Spleen (tissue), 11 donors: ENCODE data around the gene EHBP1L1. TPM values are rescaled to one million over a fixed set of nuclear protein-coding genes. Genes with fewer than 3 reads are reported as not detected.

ENCODE experiments used
- DNase-seq: peaks from one replicate; pipeline ENCODE4 v3.0.0-alpha.2; 2020
- H3K27ac ChIP-seq, 8 donors: fragments of 200-600 bp; sonication (generic) in 7 of 8; 1 replicate in 4 of 8; 2 replicates in 4 of 8; pipeline versions ENCODE4 v1.5.0 to v1.8.0; 2016 to 2021; ENCODE audit warnings: inconsistent platforms in 4 of 8, mild to moderate bottlenecking in 4 of 8, moderate library complexity in 1 of 8
- H3K27me3 ChIP-seq, 7 donors: fragments of 200-600 bp; sonication (generic) in 6 of 7; replicated peaks in 1 of 7; 1 replicate in 4 of 7; 2 replicates in 3 of 7; pipeline versions ENCODE4 v1.5.0 to v1.8.0; 2016 to 2021; ENCODE audit warnings: inconsistent platforms in 3 of 7, mild to moderate bottlenecking in 1 of 7
- H3K36me3 ChIP-seq, 6 donors: fragments of 200-600 bp; sonication (generic) in 5 of 6; 1 replicate in 4 of 6; 2 replicates in 2 of 6; pipeline versions ENCODE4 v1.5.0 to v1.8.0; 2016 to 2021; ENCODE audit warnings: inconsistent platforms in 2 of 6
- H3K4me1 ChIP-seq, 6 donors: fragments of 200-600 bp; sonication (generic) in 5 of 6; 1 replicate in 3 of 6; 2 replicates in 3 of 6; pipeline versions ENCODE4 v1.5.0 to v1.8.0; 2016 to 2021; ENCODE audit warnings: inconsistent platforms in 3 of 6
- H3K4me3 ChIP-seq, 8 donors: fragments of 200-600 bp; sonication (generic) in 7 of 8; 1 replicate in 4 of 8; 2 replicates in 4 of 8; pipeline versions ENCODE4 v1.5.0 to v1.8.0; 2016 to 2021; ENCODE audit warnings: inconsistent platforms in 4 of 8, mild to moderate bottlenecking in 4 of 8, moderate library complexity in 2 of 8
- H3K9me3 ChIP-seq, 8 donors: fragments of 200-600 bp; sonication (generic) in 7 of 8; 1 replicate in 4 of 8; 2 replicates in 4 of 8; pipeline versions ENCODE4 v1.5.0 to v1.8.0; 2016 to 2021; ENCODE audit warnings: inconsistent platforms in 4 of 8
- CTCF ChIP-seq, 11 experiments: fragments of 200-600 bp in 7 of 11; fragments of 450-650 bp in 4 of 11; sonication (generic) in 4 of 11; IDR thresholded peaks in 8 of 11; conservative IDR thresholded peaks in 3 of 11; 1 replicate in 7 of 11; 2 replicates in 4 of 11; pipeline versions ENCODE4 v1.4.0 to v1.8.0; 2016 to 2021; ENCODE audit warnings: antibody characterized with exemption in 11 of 11, inconsistent platforms in 4 of 11, mild to moderate bottlenecking in 1 of 11
- POLR2A ChIP-seq, 3 donors: fragments of 450-650 bp; IDR thresholded peaks; one replicate each; pipeline ENCODE4 v1.5.1; 2017; ENCODE audit warnings: antibody characterized with exemption in 3 of 3, mild to moderate bottlenecking in 1 of 3
- POLR2AphosphoS5 ChIP-seq, 3 donors: sonication (generic); formaldehyde crosslinking; IDR thresholded peaks; one replicate each; pipeline ENCODE4 v1.5.1; 2017; ENCODE audit warnings: antibody characterized with exemption in 3 of 3
- WGBS, 5 donors: extraction: QIAGEN DNeasy Blood & Tissue Kit in 3 of 5; methylation state at CpG; one replicate each; pipeline versions ENCODE4 v1.1.5 to v1.1.7; 2013 to 2018; 5-methylcytosine and 5-hydroxymethylcytosine counted together
- intact Hi-C: fragments of 100-400 bp; cut with DNase I; formaldehyde crosslinking; loops from one replicate; pipeline ENCODE4 v1.15.0; 2023; ENCODE audit warnings: low total_unique reads
- polyA plus RNA-seq, 3 donors: library from polyadenylated mRNA; stranded (reverse); fragments of 200-250 nt; gene quantifications; one replicate each; pipeline ENCODE4 v1.2.1, GENCODE V29; 2013
- total RNA-seq, 7 donors: library from RNA; depleted of rRNA in 3 of 7; stranded (reverse); fragments of >200 nt in 3 of 7; fragmentation: NEBNext Ultra II Directional in 4 of 7; extraction: Animal tissue kit (Norgen Biotek cat#: 25700) in 4 of 7; gene quantifications; one replicate each; pipeline versions ENCODE4 v1.1.0 to v1.2.1, GENCODE V29; 2016 to 2021
- donor health status: healthy with polysubstance abuse.
- donor health status: DM: no; HTN: no; CAD: no; lungs with moderate emphysema.
- donor health status: DM: no; HTN: no; CAD: no.
- donor health status: Bipolar disorder and iron deficiency.
- donor health status: healthy.
- donor health status: DM: no; HTN: no; CAD: no.
- donor health status: DM: yes; HTN: yes; CAD: no.

Gene EHBP1L1
- total and polyA plus RNA-seq, 10 donors: 44.3 to 365 (median 215) TPM

DNA sequence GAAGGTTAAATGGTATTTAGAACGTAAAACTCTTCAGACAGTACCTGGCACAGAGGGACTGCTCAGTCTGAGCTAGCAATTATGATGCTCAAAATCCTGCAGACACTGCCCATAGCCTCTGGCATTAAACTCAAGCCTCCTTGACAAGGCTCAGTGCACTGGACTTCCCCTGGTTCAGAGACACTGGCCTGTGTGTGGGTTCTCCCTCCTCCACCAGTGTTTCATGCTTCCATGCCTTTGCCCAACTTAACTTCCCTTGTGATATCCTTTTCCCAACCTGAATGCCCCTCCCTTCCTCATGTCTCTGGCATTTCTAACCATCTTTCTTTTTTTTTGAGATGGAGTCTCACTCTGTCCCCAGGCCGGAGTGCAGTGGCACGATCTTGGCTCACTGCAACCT lies 26.8 kb upstream of the EHBP1L1 start:
- Histone ChIP-seq H3K9me3 (no peaks in the 10 kb centered on the region), H3K27me3 (no peaks in the 10 kb centered on the region), H3K36me3 (peaks cover 0 to 7% (median 0%) of the 10 kb centered on the region in 6 donors), H3K27ac (peak overlapping the region in 1 of 8 donors; percentile 89), H3K4me1 (peaks cover 35 to 79% (median 66%) of the 10 kb centered on the region in 6 donors), H3K4me3 (no peak overlapping the region)
- WGBS, 5 donors: 90 to 98% (median 93%) methylated on average over 3 of the region's 3 CpGs
- TF ChIP-seq CTCF (IDR thresholded peaks at IDR 0.05 in 8 of 11, conservative IDR thresholded peaks at IDR 0.05 in 3 of 11) (no peak), POLR2A (IDR thresholded peaks at IDR 0.05) (no peak), POLR2AphosphoS5 (IDR thresholded peaks at IDR 0.05) (no peak)
- no peak for DNase-seq
- intact Hi-C loops: no loop called here

GRCh38 chr11:65551572-65552387 lies 24.1 kb upstream of the EHBP1L1 start:
- H3K4me3 ChIP-seq: peak overlapping the region in 1 of 8 donors; percentile 9
- peak overlapping the region in 4 of 8 donors; percentile 27 to 91 (median 70) for H3K27ac ChIP-seq
- no peaks in the 10 kb centered on the region for H3K27me3 ChIP-seq
- 42 to 58% (median 48%) methylated on average over 10 to 17 of the region's 17 CpGs for WGBS, 5 donors
- TF ChIP-seq POLR2A (IDR thresholded peaks at IDR 0.05) (no peak), POLR2AphosphoS5 (IDR thresholded peaks at IDR 0.05) (peak; percentile 76 to 83 (median 77)), CTCF (IDR thresholded peaks at IDR 0.05 in 8 of 11, conservative IDR thresholded peaks at IDR 0.05 in 3 of 11) (peak; percentile 24 to 88 (median 65))
- H3K4me1 ChIP-seq: peaks cover 57 to 88% (median 79%) of the 10 kb centered on the region in 6 donors
- peak; percentile 94 for DNase-seq
- H3K36me3 ChIP-seq: peaks cover 0 to 7% (median 0%) of the 10 kb centered on the region in 6 donors
- H3K9me3 ChIP-seq: no peaks in the 10 kb centered on the region
- intact Hi-C loops: no loop called here

DNA sequence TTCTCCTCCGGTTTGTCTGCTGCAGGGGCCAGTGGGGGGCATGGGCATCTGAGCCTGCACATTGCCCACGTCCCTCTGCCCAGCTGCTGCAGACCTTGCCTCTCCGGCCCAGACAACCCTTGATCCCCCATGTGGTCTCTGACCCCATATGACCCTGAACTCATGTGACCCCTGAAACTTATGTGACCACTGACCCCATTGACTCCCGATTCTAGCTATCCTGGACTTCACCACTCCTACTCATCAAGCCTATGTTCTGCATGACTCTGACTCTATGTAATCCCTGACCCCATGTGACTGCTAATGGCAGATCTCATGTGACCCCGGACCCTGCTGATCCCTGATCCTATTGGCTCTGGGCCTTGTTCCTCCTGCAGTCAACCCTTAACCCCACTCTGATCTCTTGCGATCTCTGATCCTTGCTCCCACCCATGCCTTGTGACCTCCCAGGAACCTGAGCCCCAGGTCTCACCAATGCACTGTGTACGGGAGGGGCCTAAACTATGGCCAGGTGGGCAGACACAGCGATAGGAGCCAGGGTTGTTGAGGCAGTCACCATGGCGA lies 23.4 kb upstream of the EHBP1L1 start:
- Histone ChIP-seq H3K36me3 (peaks cover 0 to 4% (median 0%) of the 10 kb centered on the region in 6 donors), H3K4me3 (peak overlapping the region in 1 of 8 donors; percentile 9), H3K9me3 (no peaks in the 10 kb centered on the region), H3K27me3 (peaks cover 0 to 2% (median 0%) of the 10 kb centered on the region in 7 donors), H3K4me1 (peaks cover 54 to 88% (median 79%) of the 10 kb centered on the region in 6 donors), H3K27ac (peak overlapping the region in 3 of 8 donors; percentile 87 to 91 (median 88))
- TF ChIP-seq POLR2A (IDR thresholded peaks at IDR 0.05) (no peak), POLR2AphosphoS5 (IDR thresholded peaks at IDR 0.05) (no peak), CTCF (IDR thresholded peaks at IDR 0.05 in 8 of 11, conservative IDR thresholded peaks at IDR 0.05 in 3 of 11) (peak in 4 of 11 experiments; percentile 9 to 25 (median 21))
- intact Hi-C loops: no loop called here
- no peak for DNase-seq
- 74 to 84% (median 79%) methylated on average over 9 of the region's 9 CpGs for WGBS, 5 donors
